CD4-positive, alpha-beta T cell treated with Interferon gamma for 1 hour (primary cell): ENCODE results near the gene PLXNA4.

Experiments used
- DNase-seq: peaks from one replicate; pipeline ENCODE4 v3.0.0-alpha.2; 2020

Gene PLXNA4

DNA sequence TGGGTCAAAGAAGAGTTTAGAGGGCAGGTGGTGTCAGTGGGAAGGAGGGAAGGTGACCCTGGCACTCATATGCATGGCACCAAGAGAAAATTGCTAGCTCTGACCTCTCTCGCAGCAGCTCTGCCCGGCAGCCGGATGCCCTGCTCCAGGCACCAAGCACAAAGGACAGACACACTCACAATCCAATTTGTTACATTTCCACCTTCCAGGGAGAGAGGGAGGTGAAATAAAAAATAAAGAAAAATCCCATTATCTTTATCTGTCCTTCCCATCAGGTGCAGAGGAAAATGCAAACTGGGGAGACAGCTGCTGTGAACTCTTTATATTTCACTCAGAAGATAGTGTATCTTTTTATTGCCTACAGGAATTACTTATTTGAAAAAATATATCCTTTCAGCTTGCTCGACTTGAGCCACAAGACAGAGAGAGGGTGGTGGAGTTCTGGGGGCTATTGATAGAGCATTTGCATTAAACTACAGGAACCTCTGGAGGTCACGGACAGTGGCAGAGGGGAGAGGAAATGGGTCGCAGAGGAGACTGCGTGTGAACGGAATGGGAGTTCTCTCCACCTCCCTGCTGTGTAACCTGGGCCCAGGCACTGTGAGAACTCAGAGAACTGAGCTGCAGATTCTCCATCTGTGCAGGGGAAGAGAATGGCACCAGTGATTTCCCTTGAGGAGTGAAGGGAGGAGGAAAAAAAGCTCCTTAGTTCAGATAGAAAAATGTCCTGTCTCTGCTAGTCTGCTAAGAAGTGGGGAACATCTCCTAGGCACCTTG lies 421.4 kb downstream of the PLXNA4 start:
- DNase-seq, result no peak

- no peak for DNase-seq
Observed at GRCh38 chr7:132154248-132154647, 422.0 kb downstream of the PLXNA4 start.

GRCh38 chr7:132152131-132152889 lies 424.0 kb downstream of the PLXNA4 start:
- no peak for DNase-seq

DNA sequence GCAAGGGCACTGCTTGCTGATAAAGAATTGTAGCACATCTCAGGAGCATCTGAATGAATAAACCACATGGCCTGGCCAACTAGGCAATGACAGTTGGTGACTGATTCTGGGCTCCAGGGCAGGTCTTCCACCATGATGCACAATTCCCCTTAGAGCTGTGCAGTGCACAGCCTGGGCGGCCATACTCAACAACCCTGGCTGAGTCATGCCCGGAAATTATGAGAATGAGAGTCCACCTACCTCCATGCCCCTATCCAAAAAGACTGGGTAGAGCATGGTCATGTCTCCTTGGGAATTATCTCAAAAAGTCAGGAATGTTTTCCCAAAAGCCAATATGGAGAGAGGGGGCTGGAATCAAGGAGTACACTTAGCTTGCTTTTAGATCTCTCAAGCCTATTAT lies 425.6 kb downstream of the PLXNA4 start:
- DNase-seq, result no peak

- DNase-seq, result no peak
Observed at GRCh38 chr7:132149436-132150304, 426.6 kb downstream of the PLXNA4 start.

DNA sequence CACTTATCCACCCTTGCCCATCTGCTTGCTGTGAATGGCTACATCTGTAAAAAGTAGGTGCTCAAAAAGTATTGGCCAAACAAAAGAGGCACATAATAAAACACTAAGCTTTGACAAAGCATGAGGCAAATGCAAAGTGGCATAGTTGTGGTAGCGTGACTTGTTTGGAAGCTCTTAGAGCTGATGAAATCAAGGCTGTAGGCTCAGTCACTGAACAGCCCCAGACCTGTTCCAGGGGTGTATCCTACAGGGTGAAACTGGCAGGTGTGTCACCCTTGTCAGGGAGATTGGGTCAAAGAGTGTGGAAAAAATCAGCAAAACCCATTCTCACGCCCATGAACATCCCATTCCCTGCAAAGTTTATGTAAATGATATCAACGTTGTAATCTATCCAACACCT lies 427.4 kb downstream of the PLXNA4 start:
- no peak for DNase-seq

GRCh38 chr7:132145466-132145865 lies 430.8 kb downstream of the PLXNA4 start:
- no peak for DNase-seq

- no peak for DNase-seq
Observed at GRCh38 chr7:132145063-132145462, 431.2 kb downstream of the PLXNA4 start.

DNA sequence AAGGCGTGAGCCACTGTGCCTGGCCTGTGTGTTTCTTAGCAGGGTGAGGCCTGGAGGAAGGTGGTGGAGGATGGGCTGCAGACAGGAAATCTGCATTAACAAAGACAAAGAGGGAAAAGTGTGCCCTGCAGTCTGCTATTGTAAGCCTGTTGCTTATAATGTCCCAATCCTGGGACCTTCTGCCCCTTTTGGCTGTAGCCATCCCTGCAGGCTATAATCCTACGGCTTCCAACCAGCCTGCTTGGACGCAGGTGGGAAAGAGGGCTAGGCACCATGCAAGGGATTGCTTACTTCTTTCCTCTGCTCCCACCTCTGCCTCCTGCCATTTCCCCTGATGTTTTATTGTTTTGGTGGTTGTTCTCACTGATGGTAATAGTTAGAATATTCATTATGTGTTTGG lies 434.3 kb downstream of the PLXNA4 start:
- no peak for DNase-seq

GRCh38 chr7:132141109-132141508 lies 435.2 kb downstream of the PLXNA4 start:
- no peak for DNase-seq

GRCh38 chr7:132140341-132140740 lies 435.9 kb downstream of the PLXNA4 start:
- DNase-seq, result no peak

- DNase-seq, result no peak
Observed at GRCh38 chr7:132138817-132139216, 437.5 kb downstream of the PLXNA4 start.

DNA sequence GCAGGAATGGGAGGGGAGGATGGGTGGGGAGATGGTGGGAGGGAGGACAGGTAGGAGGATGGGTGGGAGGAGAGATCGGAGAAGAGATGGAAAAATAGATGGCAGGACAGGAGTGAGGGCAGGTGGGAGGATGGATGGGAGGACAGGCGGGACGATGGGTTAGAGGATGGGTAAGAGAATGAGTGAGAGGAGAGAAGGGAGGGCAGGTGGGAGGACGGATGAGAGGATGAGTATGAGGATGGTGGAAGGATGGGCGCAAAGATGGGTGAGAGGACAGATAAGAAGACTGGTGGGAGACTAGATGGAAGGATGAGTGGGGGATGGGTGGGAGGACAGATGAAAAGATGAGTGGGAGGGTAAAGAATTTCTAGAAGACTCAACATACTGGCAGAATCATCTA lies 438.6 kb downstream of the PLXNA4 start:
- no peak for DNase-seq

GRCh38 chr7:132135746-132136385 lies 440.4 kb downstream of the PLXNA4 start:
- no peak for DNase-seq

DNA sequence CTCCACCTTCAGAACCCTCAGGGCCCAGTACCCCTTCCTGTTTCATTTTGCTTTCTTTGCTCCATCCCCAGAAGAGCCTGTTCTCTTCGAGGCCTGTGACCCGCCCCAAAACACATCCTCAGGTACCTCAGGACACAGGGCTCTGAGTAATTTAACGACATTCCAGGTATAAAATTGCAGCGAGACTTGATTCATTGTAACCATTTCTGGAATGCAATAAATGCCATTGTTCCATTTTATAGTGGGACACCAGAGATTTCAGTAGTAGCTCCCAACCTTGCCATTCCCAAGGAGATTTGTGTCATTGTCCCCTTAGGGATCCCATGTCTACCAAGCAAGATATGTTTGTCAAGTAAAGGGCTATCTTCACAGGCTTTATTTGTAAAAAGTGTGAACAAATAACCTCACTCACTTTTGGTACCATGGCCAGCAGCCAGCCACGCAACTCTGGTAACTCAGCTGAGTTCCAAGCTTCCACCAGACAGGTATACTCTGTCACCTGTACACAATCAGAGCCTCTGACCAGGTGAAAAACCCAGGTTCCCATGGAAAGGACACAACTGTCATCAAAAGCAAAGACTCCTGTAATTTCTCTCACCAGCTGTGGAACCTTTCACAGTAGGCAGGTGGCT lies 441.3 kb downstream of the PLXNA4 start:
- no peak for DNase-seq

DNA sequence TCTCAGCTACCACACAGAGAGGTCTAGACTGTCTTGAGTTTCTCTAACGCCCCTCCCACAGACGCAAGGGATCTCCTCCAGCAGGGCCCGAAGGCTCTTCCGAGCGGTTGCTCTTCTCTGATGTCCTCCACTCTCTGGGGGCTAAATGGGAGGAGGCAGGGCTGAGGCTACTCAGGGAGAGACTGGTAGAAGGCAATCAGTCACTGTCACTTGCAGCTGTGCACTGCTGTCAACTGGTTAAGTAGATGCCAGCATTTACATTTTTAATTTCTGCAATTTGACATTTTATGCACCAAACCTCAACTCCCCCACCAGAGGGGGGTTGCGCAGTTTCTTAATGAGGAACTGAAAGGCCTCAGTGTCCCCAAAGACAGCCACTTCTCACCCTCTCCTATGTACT lies 442.8 kb downstream of the PLXNA4 start:
- DNase-seq, result no peak

DNA sequence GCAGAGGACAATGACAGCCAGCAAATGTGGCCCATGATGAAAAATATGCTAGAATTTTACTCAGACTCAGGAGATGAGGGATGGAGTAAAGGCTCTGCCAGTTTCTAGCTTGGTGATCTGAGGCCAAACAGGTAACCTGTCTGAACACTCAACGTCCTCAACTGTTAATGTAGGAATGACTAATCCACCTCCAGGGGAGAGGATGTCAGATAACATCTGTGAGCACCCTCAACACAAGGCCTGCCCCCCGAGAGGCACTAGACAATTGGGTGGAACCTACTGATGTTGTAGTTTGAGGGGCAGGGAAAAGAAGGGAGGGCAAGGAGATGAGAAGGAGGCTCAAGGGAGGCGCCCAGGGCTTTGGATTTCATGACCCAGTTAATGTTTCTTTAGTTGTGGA lies 445.1 kb downstream of the PLXNA4 start:
- DNase-seq, result no peak

DNA sequence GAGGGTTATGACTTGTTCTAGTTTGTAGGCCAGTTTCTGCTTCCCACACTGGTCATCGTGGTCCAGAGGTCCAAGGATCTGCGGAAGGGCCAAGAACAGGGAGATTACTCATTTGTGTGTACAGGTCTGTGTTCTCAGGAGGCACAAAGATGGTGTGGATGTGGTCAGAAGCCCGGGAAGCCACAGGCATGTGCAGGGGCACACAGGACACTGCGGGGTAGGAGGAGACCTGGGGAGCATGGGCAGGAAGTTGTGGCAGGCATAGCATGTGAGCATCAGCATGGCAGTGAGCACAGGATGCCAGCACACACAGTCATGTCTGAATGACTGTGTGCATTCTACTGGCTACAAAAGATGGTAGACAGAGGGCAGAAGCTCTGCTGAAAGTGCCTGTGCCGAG lies 445.8 kb downstream of the PLXNA4 start:
- DNase-seq, result no peak

GRCh38 chr7:132125872-132126595 lies 450.2 kb downstream of the PLXNA4 start:
- DNase-seq, result no peak

GRCh38 chr7:132125096-132125495 lies 451.2 kb downstream of the PLXNA4 start:
- DNase-seq, result no peak

GRCh38 chr7:132124575-132124974 lies 451.7 kb downstream of the PLXNA4 start:
- no peak for DNase-seq

- no peak for DNase-seq
Observed at GRCh38 chr7:132123773-132124172, 452.5 kb downstream of the PLXNA4 start.
